Subcutaneous adipose tissue (tissue), 4 donors: ENCODE measurements around the gene LOXL1. TPM values are rescaled to one million over a fixed set of nuclear protein-coding genes. Genes with fewer than 3 reads are reported as not detected.

ENCODE experiments used
- CTCF ChIP-seq: fragments of 450-650 bp; IDR thresholded peaks from one replicate; pipeline ENCODE4 v1.5.1; 2016; ENCODE audit warnings: low read depth, mild to moderate bottlenecking, control low read depth, antibody characterized with exemption, moderate library complexity
- total RNA-seq, 4 donors: library from RNA; depleted of rRNA; stranded (reverse); fragments of >200 nt; gene quantifications; one replicate each; pipeline ENCODE4 v1.1.0, GENCODE V29; 2016

LOXL1 gene
- total RNA-seq, 4 donors from 2014 or later = 4.2 to 9.2 (median 6.3) TPM

DNA sequence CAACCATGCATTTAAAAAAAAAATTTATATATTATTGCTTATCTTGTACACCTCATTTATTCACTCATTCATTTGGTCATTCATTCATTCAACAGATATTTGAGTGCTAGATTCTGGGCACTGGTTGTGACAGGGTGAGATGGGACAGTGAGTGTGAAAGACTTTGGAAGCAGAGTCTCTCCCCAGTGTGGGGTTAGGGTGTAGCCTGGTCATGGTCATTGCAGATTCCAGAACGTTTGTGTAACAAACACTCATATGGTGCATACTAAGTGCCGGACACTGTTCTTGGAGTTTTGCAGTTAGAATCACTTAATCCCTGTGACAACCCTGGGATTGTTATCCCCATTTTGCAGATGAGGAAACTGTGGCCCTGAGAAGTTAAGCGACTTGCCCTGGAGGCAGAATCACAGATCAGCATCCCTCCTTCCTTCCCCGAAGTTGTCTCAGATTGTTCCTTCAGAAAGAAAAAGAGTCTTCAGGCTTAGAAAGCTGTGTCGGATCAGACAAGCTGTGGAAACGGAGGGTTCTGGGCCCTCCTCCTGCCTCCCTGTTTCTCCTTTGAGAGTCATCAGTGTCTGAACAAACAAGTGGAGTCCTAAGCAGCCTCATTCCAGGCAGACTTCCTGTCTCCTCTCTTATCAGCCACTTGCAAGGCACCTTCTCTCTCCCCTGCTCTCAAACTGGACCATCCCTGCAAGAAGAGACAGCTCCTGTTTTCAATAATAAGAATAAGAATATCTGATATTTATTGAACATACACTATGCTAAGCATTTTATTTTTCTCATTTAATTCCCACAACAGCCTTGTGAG, 6.3 kb downstream of the LOXL1 start:
- TF ChIP-seq CTCF = no peak

- no peak for TF ChIP-seq CTCF
Measured at GRCh38 chr15:73934281-73934680, 8.0 kb downstream of the LOXL1 start.

DNA sequence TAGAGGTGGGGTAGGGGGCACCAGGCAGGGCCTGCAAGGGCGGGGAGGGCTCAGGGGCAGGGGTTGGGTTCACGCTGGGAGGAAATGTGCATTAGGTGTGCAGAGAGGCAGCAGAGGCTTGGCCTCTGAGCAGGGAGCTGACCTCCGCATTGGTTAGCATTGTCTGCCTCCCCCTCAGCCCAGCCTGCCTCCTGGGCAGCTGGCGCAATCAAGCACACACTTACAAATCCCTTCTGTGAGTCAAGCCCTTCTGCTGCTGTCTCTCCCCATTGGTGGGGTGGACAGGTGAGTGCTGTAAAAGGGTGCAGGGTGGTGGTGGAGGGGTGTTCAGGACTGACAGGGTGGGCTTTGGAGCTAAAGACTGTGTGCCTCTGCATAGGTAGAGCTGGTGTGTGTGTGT, 9.3 kb downstream of the LOXL1 start:
- TF ChIP-seq CTCF = no peak

DNA sequence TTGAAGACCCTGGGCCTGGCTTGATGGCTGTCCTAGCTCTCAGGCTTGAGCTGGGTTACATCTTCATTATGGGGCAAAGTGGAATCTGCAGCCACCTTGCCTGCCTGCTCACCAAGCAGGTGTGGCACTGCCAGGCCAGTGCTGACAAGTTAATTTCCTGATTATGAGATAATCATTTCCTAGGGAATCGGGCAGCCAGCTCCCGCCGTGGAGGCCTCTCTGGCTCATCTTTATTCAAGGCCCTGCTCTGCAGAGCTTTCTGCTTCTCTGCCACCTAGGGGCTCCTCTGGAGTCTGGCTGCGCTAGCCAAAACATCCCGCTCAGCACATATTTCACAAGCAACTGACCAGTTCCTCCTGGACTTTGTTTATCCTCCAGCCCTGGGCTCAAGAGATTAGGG, 9.9 kb downstream of the LOXL1 start:
- TF ChIP-seq CTCF = no peak

- TF ChIP-seq CTCF = no peak
Measured at GRCh38 chr15:73936588-73937290, 10.5 kb downstream of the LOXL1 start.

DNA sequence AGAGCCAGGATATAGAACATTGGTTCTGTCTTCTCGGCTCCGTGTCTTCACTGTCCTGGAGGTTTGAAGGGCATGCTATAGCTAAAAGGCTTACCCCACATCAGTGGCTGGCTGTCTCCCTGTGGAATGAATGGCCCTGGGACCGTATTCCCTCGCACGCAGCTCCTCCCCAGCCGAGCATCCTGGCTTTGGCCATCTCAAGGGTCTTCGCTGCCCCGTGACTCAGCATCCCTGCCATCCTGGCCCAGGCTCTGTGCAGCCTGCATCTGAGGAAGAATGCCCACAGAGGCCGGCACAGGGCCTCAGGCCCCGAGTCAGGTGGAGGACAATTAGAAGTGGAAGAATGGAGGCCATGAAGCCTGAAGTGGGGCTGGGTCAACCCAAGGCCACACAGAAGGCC, 11.0 kb downstream of the LOXL1 start:
- TF ChIP-seq CTCF = no peak

GRCh38 chr15:73937726-73938125, 11.5 kb downstream of the LOXL1 start:
- TF ChIP-seq CTCF = no peak
